OCI-LY3 (cell line): ENCODE results near the gene RHPN2.
"Not testable (repeated sequence)": the region's sequence is repeated elsewhere in the genome, so short reads cannot be mapped to it uniquely, and the experiment has no call there.

Experiments
- H2AFZ ChIP-seq: fragments of 200-600, 300-600 bp; shearing (Covaris generic); 2 replicates; pipeline ENCODE4 v1.6.0; 2014; ENCODE audit warnings: antibody characterized with exemption, low read depth, low read length
- H3K27ac ChIP-seq: fragments of 200-600, 300-600 bp; sonication (generic); 2 replicates; pipeline ENCODE4 v1.5.1; 2014; ENCODE audit warnings: mild to moderate bottlenecking, low read length, moderate library complexity, mixed read lengths
- H3K27me3 ChIP-seq: fragments of 200-600, 300-600 bp; sonication (generic); 2 replicates; pipeline ENCODE4 v1.6.1; 2014; ENCODE audit warnings: low read depth, low read length, mixed read lengths
- H3K36me3 ChIP-seq: fragments of 200-600, 300-600 bp; sonication (generic); replicated peaks from 2 replicates; pipeline ENCODE3; 2014; ENCODE audit warnings: low read depth, low read length, mixed read lengths
- H3K4me1 ChIP-seq: fragments of 300-600, 200-600 bp; sonication (generic); 2 replicates; pipeline ENCODE4 v1.6.1; 2014; ENCODE audit warnings: low read length, mixed read lengths
- H3K4me2 ChIP-seq: fragments of 200-600, 300-600 bp; sonication (generic); 2 replicates; pipeline ENCODE4 v1.6.1; 2014; ENCODE audit warnings: low read length, mixed read lengths
- H3K4me3 ChIP-seq: fragments of 300-600, 200-600 bp; sonication (generic); 2 replicates; pipeline ENCODE4 v1.5.1; 2014; ENCODE audit warnings: antibody characterized with exemption, mild to moderate bottlenecking, low read length, moderate library complexity
- H3K79me2 ChIP-seq: fragments of 300-600, 200-600 bp; shearing (Covaris generic); 2 replicates; pipeline ENCODE4 v1.6.1; 2014; ENCODE audit warnings: mild to moderate bottlenecking, low read length, mixed read lengths
- H3K9ac ChIP-seq: fragments of 300-600, 200-600 bp; shearing (Covaris generic); 2 replicates; pipeline ENCODE4 v1.6.0; 2014; ENCODE audit warnings: mild to moderate bottlenecking, low read length, moderate library complexity
- H3K9me3 ChIP-seq: fragments of 200-600, 300-600 bp; shearing (Covaris generic); 2 replicates; pipeline ENCODE4 v1.6.1; 2014; ENCODE audit warnings: low read length, mixed read lengths; ENCODE audit not compliant: insufficient read depth
- H4K20me1 ChIP-seq: fragments of 200-600, 300-600 bp; sonication (generic); 2 replicates; pipeline ENCODE4 v1.6.1; 2016; ENCODE audit warnings: low read length, mixed read lengths; ENCODE audit not compliant: insufficient read depth
- CTCF ChIP-seq: fragments of 200-600, 300-600 bp; sonication (generic); IDR thresholded peaks from 2 replicates; pipeline ENCODE4 v1.5.1; 2014; ENCODE audit warnings: antibody characterized with exemption, low read length, low read depth
- EZH2phosphoT487 ChIP-seq: fragments of 200-600 bp; shearing (Covaris generic); IDR thresholded peaks from 2 replicates; pipeline ENCODE4 v1.6.1; 2018; ENCODE audit warnings: antibody characterized with exemption, mixed run types, low read depth

RHPN2 gene

GRCh38 chr19:32997716-32998355 is 66.9 kb downstream of the RHPN2 start:
- H3K4me1 ChIP-seq, result no peaks in the 10 kb centered on the region
- no peak overlapping the region for H3K9ac ChIP-seq
- H3K4me3 ChIP-seq, result no peak overlapping the region
- no peak overlapping the region for H2AFZ ChIP-seq
- H3K4me2 ChIP-seq, result no peak overlapping the region
- no peaks in the 10 kb centered on the region for H4K20me1 ChIP-seq
- H3K9me3 ChIP-seq, result no peaks in the 10 kb centered on the region
- H3K27ac ChIP-seq, result no peak overlapping the region
- no peak for TF ChIP-seq CTCF
- no peak for TF ChIP-seq EZH2phosphoT487
- H3K36me3 ChIP-seq, result no peaks in the 10 kb centered on the region
- H3K27me3 ChIP-seq, result no peaks in the 10 kb centered on the region
- no peaks in the 10 kb centered on the region for H3K79me2 ChIP-seq

GRCh38 chr19:32997061-32997464 is 67.6 kb downstream of the RHPN2 start:
- not testable (repeated sequence) for H3K9me3 ChIP-seq, H3K4me2 ChIP-seq, H3K4me3 ChIP-seq, H2AFZ ChIP-seq, H3K79me2 ChIP-seq, H3K27ac ChIP-seq, H3K27me3 ChIP-seq, H4K20me1 ChIP-seq, H3K4me1 ChIP-seq, H3K36me3 ChIP-seq, H3K9ac ChIP-seq

DNA sequence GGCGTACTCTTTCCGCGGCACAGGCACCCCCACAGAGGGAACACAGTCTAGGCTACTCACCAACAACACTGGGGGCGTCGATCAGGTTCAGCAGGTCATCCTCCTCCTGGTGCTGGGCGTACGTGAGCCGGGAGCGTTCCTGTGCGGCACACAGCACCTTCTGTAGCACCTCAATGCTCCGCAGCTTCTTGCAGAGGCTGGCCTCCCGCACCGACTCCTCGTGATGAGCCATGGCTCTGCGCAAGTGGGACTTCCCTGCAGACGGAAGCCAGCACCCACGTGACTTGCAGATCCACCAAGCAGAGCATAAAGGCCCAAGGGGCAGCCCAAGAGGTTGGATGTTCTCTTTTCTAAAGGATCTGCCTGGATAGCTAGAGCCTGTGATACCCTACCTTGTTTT is 68.7 kb downstream of the RHPN2 start:
- not testable (repeated sequence) for H3K9me3 ChIP-seq, H3K4me2 ChIP-seq, H3K27me3 ChIP-seq, H3K4me1 ChIP-seq, H3K79me2 ChIP-seq, H3K9ac ChIP-seq, H2AFZ ChIP-seq, H3K4me3 ChIP-seq, H3K27ac ChIP-seq, H4K20me1 ChIP-seq, H3K36me3 ChIP-seq

- Histone ChIP-seq H3K27me3 (no peaks in the 10 kb centered on the region), H3K4me3 (no peak overlapping the region), H3K79me2 (no peaks in the 10 kb centered on the region), H2AFZ (no peak overlapping the region), H4K20me1 (no peaks in the 10 kb centered on the region), H3K9ac (no peak overlapping the region), H3K36me3 (no peaks in the 10 kb centered on the region), H3K4me2 (no peak overlapping the region), H3K4me1 (no peaks in the 10 kb centered on the region), H3K27ac (no peak overlapping the region), H3K9me3 (no peaks in the 10 kb centered on the region)
- TF ChIP-seq CTCF, result no peak
- TF ChIP-seq EZH2phosphoT487, result no peak
These were observed 76.0 kb downstream of the RHPN2 start for GRCh38 chr19:32988724-32989123.

GRCh38 chr19:32988254-32988653 is 76.4 kb downstream of the RHPN2 start:
- not testable (repeated sequence) for H3K4me1 ChIP-seq, H3K4me2 ChIP-seq, H3K27ac ChIP-seq, H4K20me1 ChIP-seq, H3K27me3 ChIP-seq, H2AFZ ChIP-seq, H3K4me3 ChIP-seq, H3K9ac ChIP-seq, H3K79me2 ChIP-seq, H3K9me3 ChIP-seq, H3K36me3 ChIP-seq

- not testable (repeated sequence) for H3K4me2 ChIP-seq, H3K4me3 ChIP-seq, H3K4me1 ChIP-seq, H3K9me3 ChIP-seq, H3K79me2 ChIP-seq, H3K36me3 ChIP-seq, H3K27ac ChIP-seq, H3K9ac ChIP-seq, H2AFZ ChIP-seq, H4K20me1 ChIP-seq, H3K27me3 ChIP-seq
These were observed 82.2 kb downstream of the RHPN2 start for GRCh38 chr19:32982488-32982887.

GRCh38 chr19:32979807-32980206 is 84.9 kb downstream of the RHPN2 start:
- H3K36me3 ChIP-seq, H3K9ac ChIP-seq: not testable (repeated sequence)

DNA sequence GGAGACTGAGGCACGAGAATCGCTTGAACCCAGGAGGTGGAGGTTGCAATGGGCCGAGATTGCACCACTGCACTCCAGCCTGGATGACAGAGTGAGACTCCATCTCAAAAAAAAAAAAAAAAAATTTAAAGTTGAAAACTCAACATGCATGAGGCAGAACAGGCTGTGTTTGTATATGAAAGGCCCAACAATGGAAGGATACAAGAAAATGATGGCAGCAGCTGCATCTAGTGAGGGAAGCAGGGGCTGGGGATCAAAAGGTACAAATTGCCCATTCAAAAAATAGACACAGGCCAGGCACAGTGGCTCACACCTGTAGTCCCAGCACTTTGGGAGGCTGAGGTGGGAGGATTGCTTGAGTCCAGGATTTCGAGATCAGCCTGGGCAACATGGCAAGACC is 86.9 kb downstream of the RHPN2 start:
- H3K79me2 ChIP-seq, H3K9ac ChIP-seq, H3K27me3 ChIP-seq, H3K4me3 ChIP-seq, H2AFZ ChIP-seq, H3K27ac ChIP-seq, H3K9me3 ChIP-seq, H3K4me2 ChIP-seq, H4K20me1 ChIP-seq, H3K4me1 ChIP-seq: not testable (repeated sequence)
- H3K36me3 ChIP-seq, result peaks cover 13% of the 10 kb centered on the region

More at GRCh38 chr19:32979807-32980206, 84.9 kb downstream of the RHPN2 start:
- not testable (repeated sequence) for H2AFZ ChIP-seq, H3K27me3 ChIP-seq, H4K20me1 ChIP-seq, H3K4me1 ChIP-seq, H3K9me3 ChIP-seq, H3K27ac ChIP-seq, H3K79me2 ChIP-seq, H3K4me2 ChIP-seq, H3K4me3 ChIP-seq
